Endothelial cell of umbilical vein (primary cell): ENCODE measurements around the gene MAST4. TPM values are rescaled to one million over a fixed set of nuclear protein-coding genes. Genes with fewer than 3 reads are reported as not detected.

Source experiments
- BruUV-seq: library from RNA; stranded (reverse); fragments of 400-500 nt; replicated peaks from 2 replicates; lab custom pipeline; 2021; lab: Mats Ljungman, UMichigan
- CTCF ChIA-PET: fragments of 300-600, 350-600 bp; sonication (Branson Sonifier 250); formaldehyde crosslinking; loops from one replicate; lab custom pipeline; 2021; ENCODE audit warnings: antibody characterized with exemption, inconsistent platforms; lab: Charles Lee
- POLR2A ChIA-PET: fragments of 300-600, 350-600 bp; sonication (Branson Sonifier 250); formaldehyde crosslinking; loops from one replicate; lab custom pipeline; 2021; ENCODE audit warnings: antibody characterized with exemption, inconsistent platforms; lab: Charles Lee
- DNase-seq: peaks from one replicate; pipeline ENCODE4 v3.0.0-alpha.2; 2011; ENCODE audit warnings: low read depth, low spot score
- FAIRE-seq: peaks from 2 replicates; lab custom pipeline; 2011; peaks lifted over from hg19 to GRCh38; lab: Jason Lieb, UNC
- H2AFZ ChIP-seq: 2 replicates; pipeline ENCODE4 v1.6.0; 2012; ENCODE audit warnings: low read depth, low read length, control low read depth, inconsistent platforms
- H3K27ac ChIP-seq: 2 replicates; pipeline ENCODE4 v1.5.1; 2011; ENCODE audit warnings: low read depth, mild to moderate bottlenecking, control low read depth, low read length, moderate library complexity; ENCODE audit not compliant: insufficient read depth
- H3K27me3 ChIP-seq, 2 experiments: 2 replicates each; pipeline versions ENCODE4 v1.6.0 to v1.6.1; 2011; ENCODE audit warnings: low read length in 2 of 2, mixed read lengths in 1 of 2; ENCODE audit not compliant: control insufficient read depth in 2 of 2, insufficient read depth in 2 of 2
- H3K36me3 ChIP-seq, 2 experiments: 2 replicates in 1 of 2; 3 replicates in 1 of 2; pipeline ENCODE4 v1.5.1; 2011; ENCODE audit warnings: low read length in 2 of 2, mild to moderate bottlenecking in 1 of 2, moderate library complexity in 1 of 2; ENCODE audit not compliant: control insufficient read depth in 2 of 2, insufficient read depth in 2 of 2; ENCODE audit errors: extremely low read depth in 1 of 2
- H3K4me1 ChIP-seq: 3 replicates; pipeline ENCODE4 v1.5.1; 2011; ENCODE audit warnings: mild to moderate bottlenecking, low read length; ENCODE audit not compliant: control insufficient read depth, insufficient read depth; ENCODE audit errors: extremely low read depth
- H3K4me2 ChIP-seq: 2 replicates; pipeline ENCODE4 v1.6.1; 2011; ENCODE audit warnings: low read length, control low read depth, mixed read lengths; ENCODE audit not compliant: insufficient read depth
- H3K4me3 ChIP-seq, 3 experiments: fragments of 200-600 bp in 1 of 3; sonication (generic), shearing (Covaris generic) in 1 of 3; replicated peaks in 1 of 3; 2 replicates each; pipeline ENCODE4 v1.5.1; 2011 to 2016; ENCODE audit warnings: control low read depth in 3 of 3, low read length in 3 of 3, mild to moderate bottlenecking in 2 of 3, inconsistent platforms in 1 of 3, low read depth in 1 of 3, moderate library complexity in 1 of 3; ENCODE audit not compliant: insufficient read depth in 1 of 3
- H3K79me2 ChIP-seq: 2 replicates; pipeline ENCODE4 v1.6.0; 2012; ENCODE audit warnings: low read length, inconsistent platforms; ENCODE audit not compliant: control insufficient read depth, insufficient read depth
- H3K9ac ChIP-seq: replicated peaks from 2 replicates; pipeline ENCODE3; 2011; ENCODE audit warnings: low read length, control low read depth; ENCODE audit not compliant: insufficient read depth; ENCODE audit errors: extremely low read depth
- H3K9me1 ChIP-seq: replicated peaks from 3 replicates; pipeline ENCODE4 v1.6.0; 2011; ENCODE audit warnings: mild to moderate bottlenecking, low read length; ENCODE audit not compliant: control insufficient read depth, insufficient read depth; ENCODE audit errors: extremely low read depth
- H3K9me3 ChIP-seq: replicated peaks from 2 replicates; pipeline ENCODE4 v1.5.1; 2012; ENCODE audit warnings: low read length, inconsistent platforms; ENCODE audit not compliant: control insufficient read depth, insufficient read depth
- H4K20me1 ChIP-seq: replicated peaks from 2 replicates; pipeline ENCODE3; 2011; ENCODE audit warnings: mild to moderate bottlenecking, low read length; ENCODE audit not compliant: control insufficient read depth, insufficient read depth; ENCODE audit errors: extremely low read depth
- CTCF ChIP-seq, 2 donors: IDR thresholded peaks; 1 replicate in 1 of 2; 2 replicates in 1 of 2; pipeline ENCODE4 v1.5.1; 2011; ENCODE audit warnings: low read length in 2 of 2, mild to moderate bottlenecking in 2 of 2, moderate library complexity in 2 of 2, control low read depth in 1 of 2, inconsistent platforms in 1 of 2, low read depth in 1 of 2; ENCODE audit not compliant: insufficient read depth in 1 of 2; ENCODE audit errors: extremely low read depth in 1 of 2
- GATA2 ChIP-seq: IDR thresholded peaks from 2 replicates; pipeline ENCODE4 v1.7.0; 2011; ENCODE audit warnings: low read depth, mild to moderate bottlenecking, moderate library complexity, mixed read lengths, low read length; ENCODE audit not compliant: insufficient read length, insufficient read depth
- JUN ChIP-seq: IDR thresholded peaks from 2 replicates; pipeline ENCODE4 v1.6.1; 2011; ENCODE audit warnings: borderline replicate concordance, low read depth; ENCODE audit not compliant: insufficient read length, insufficient read depth
- MYC ChIP-seq: IDR thresholded peaks from one replicate; pipeline ENCODE4 v1.6.1; 2011; ENCODE audit warnings: mild to moderate bottlenecking, low read depth, low read length
- POLR2A ChIP-seq: IDR thresholded peaks from 2 replicates; pipeline ENCODE4 v1.6.1; 2012; ENCODE audit warnings: low read depth, mild to moderate bottlenecking, control low read depth, low read length
- POLR2AphosphoS5 ChIP-seq: IDR thresholded peaks from 2 replicates; pipeline ENCODE4 v1.6.1; 2012; ENCODE audit warnings: low read depth, mild to moderate bottlenecking, control low read depth, low read length, moderate library complexity; ENCODE audit not compliant: insufficient read depth
- dilution Hi-C: fragments of 300-500 bp; cut with MboI; formaldehyde crosslinking; loops from one replicate; pipeline ENCODE4 v1.15.0; 2019; ENCODE audit warnings: low sequenced_read_pairs; ENCODE audit not compliant: extremely low pct_ligation_motif_present
- intact Hi-C: fragments of 100-400 bp; cut with micrococcal nuclease; formaldehyde crosslinking; loops from one replicate; pipeline ENCODE4 v1.10.0; 2022
- polyA plus RNA-seq, 4 experiments: library from polyadenylated mRNA; depleted of rRNA in 3 of 4; stranded (reverse) in 3 of 4; unstranded in 1 of 4; fragments of >200 nt; gene quantifications; 2 replicates each; pipeline versions ENCODE4 v1.2.1 to v1.2.3, GENCODE V29; 2011 to 2012; ENCODE audit warnings: missing spikeins in 1 of 4
- total RNA-seq: library from RNA; stranded (reverse); gene quantifications from 2 replicates; pipeline ENCODE4 v1.2.3, GENCODE V29; 2021

MAST4 gene
- total and polyA plus RNA-seq, 2 donors (not counting 3 experiments of a cell fraction or from before 2014, with no cell fraction given) = 40.2 to 116 TPM

- H3K27ac ChIP-seq = no peak overlapping the region
- H3K4me3 ChIP-seq = no peak overlapping the region
- H4K20me1 ChIP-seq = no peaks in the 10 kb centered on the region
- H3K36me3 ChIP-seq = peaks cover 0 to 2% of the 10 kb centered on the region in 2 experiments
- no TSS peak for BruUV-seq
- no peaks in the 10 kb centered on the region for H3K9me3 ChIP-seq
- peaks cover 24% of the 10 kb centered on the region for H3K4me1 ChIP-seq
- H3K9ac ChIP-seq = no peak overlapping the region
- FAIRE-seq (no peak), DNase-seq (no peak)
- TF ChIP-seq CTCF (IDR thresholded peaks at IDR 0.05; ENCODE audit: extremely low read depth in 1 of 2, insufficient read depth in 1 of 2, low read depth in 1 of 2, low read length in 2 of 2) (no peak), GATA2 (no peak), POLR2A (no peak), POLR2AphosphoS5 (no peak), JUN (no peak), MYC (no peak)
- ChIA-PET CTCF (no interaction called here), POLR2A (no interaction called here)
- H3K27me3 ChIP-seq = no peaks in the 10 kb centered on the region
- H3K4me2 ChIP-seq = no peak overlapping the region
- intact Hi-C loops = no loop called here
- no peaks in the 10 kb centered on the region for H3K9me1 ChIP-seq
- dilution Hi-C loops = no loop called here
- H2AFZ ChIP-seq = no peak overlapping the region
- no peaks in the 10 kb centered on the region for H3K79me2 ChIP-seq
These were observed 360.2 kb downstream of the MAST4 start for GRCh38 chr5:66956439-66956838.
